Kidney epithelial cell (primary cell): ENCODE data around the gene MFN1. TPM values are rescaled to one million over a fixed set of nuclear protein-coding genes. Genes with fewer than 3 reads are reported as not detected.

Experiments
- total RNA-seq: library from RNA; depleted of rRNA; stranded (reverse); fragments of >200 nt; gene quantifications from 2 replicates; pipeline ENCODE4 v1.2.3, GENCODE V29; 2015

The MFN1 gene
- total RNA-seq, 1 donor from 2014 or later = 38.0 TPM

Other genes with a start within 250 kb of the MFN1 start
- gene PIK3CA, start 199.4 kb upstream of the MFN1 start, total RNA-seq = 14.5 and 15.8 TPM in 2 replicates
- gene KCNMB3, start 96.6 kb upstream of the MFN1 start, total RNA-seq = 0.96 and 1.9 TPM in 2 replicates
- gene ZNF639, start 24.7 kb upstream of the MFN1 start, total RNA-seq = 44.4 and 48.6 TPM in 2 replicates
- 21.1 and 26.2 TPM in 2 replicates for gene GNB4, start 103.8 kb downstream of the MFN1 start, total RNA-seq
- gene ACTL6A, start 215.2 kb downstream of the MFN1 start, total RNA-seq = 84.6 and 94.1 TPM in 2 replicates